ENCODE measurements around the gene LRRC55.

Gene LRRC55

GRCh38 chr11:57179681-57180080 is 2.1 kb upstream of the LRRC55 start:
- no peak overlapping the region for H3K4me3 ChIP-seq (ENCODE audit: control insufficient read depth, low read depth, low read length)
- no peak for DNase-seq (ENCODE audit: low read depth)
- no peak for TF ChIP-seq CTCF (IDR thresholded peaks at IDR 0.05; ENCODE audit: control insufficient read depth, insufficient read depth, low read depth, low read length, missing control alignments)

GRCh38 chr11:57180081-57180561 is 1.6 kb upstream of the LRRC55 start:
- TF ChIP-seq CTCF (IDR thresholded peaks at IDR 0.05; ENCODE audit: control insufficient read depth, insufficient read depth, low read depth, low read length, missing control alignments) = no peak
- DNase-seq (ENCODE audit: low read depth) = no peak

GRCh38 chr11:57180964-57181363 is 789 bp upstream of the LRRC55 start:
- no peak for TF ChIP-seq CTCF (IDR thresholded peaks at IDR 0.05; ENCODE audit: control insufficient read depth, insufficient read depth, low read depth, low read length, missing control alignments)
- DNase-seq (ENCODE audit: low read depth) = no peak
- H3K4me3 ChIP-seq (ENCODE audit: control insufficient read depth, low read depth, low read length) = no peak overlapping the region

More at GRCh38 chr11:57180081-57180561, 1.6 kb upstream of the LRRC55 start:
- no peak overlapping the region for H3K4me3 ChIP-seq (ENCODE audit: control insufficient read depth, low read depth, low read length)

GRCh38 chr11:57182896-57183295 is 1.1 kb downstream of the LRRC55 start:
- no peak overlapping the region for H3K4me3 ChIP-seq (ENCODE audit: control insufficient read depth, low read depth, low read length)
- DNase-seq (ENCODE audit: low read depth) = no peak
- TF ChIP-seq CTCF (IDR thresholded peaks at IDR 0.05; ENCODE audit: control insufficient read depth, insufficient read depth, low read depth, low read length, missing control alignments) = no peak

GRCh38 chr11:57190548-57190947 is 8.8 kb downstream of the LRRC55 start:
- no peak for DNase-seq (ENCODE audit: low read depth)
- H3K4me3 ChIP-seq (ENCODE audit: control insufficient read depth, low read depth, low read length) = no peak overlapping the region
- no peak for TF ChIP-seq CTCF (IDR thresholded peaks at IDR 0.05; ENCODE audit: control insufficient read depth, insufficient read depth, low read depth, low read length, missing control alignments)

GRCh38 chr11:57191311-57192219 is 9.8 kb downstream of the LRRC55 start:
- H3K4me3 ChIP-seq (ENCODE audit: control insufficient read depth, low read depth, low read length) = no peak overlapping the region
- TF ChIP-seq CTCF (IDR thresholded peaks at IDR 0.05; ENCODE audit: control insufficient read depth, insufficient read depth, low read depth, low read length, missing control alignments) = no peak

More at GRCh38 chr11:57191311-57192219, 9.8 kb downstream of the LRRC55 start:
- no peak for DNase-seq (ENCODE audit: low read depth)
